Body of pancreas (tissue), 4 donors: ENCODE data around the gene CKMT1A.

ENCODE experiments used
- POLR2A ChIP-seq, 3 donors: fragments of 450-650 bp; IDR thresholded peaks; one replicate each; pipeline ENCODE4 v1.6.1; 2016; ENCODE audit warnings: antibody characterized with exemption in 3 of 3, mild to moderate bottlenecking in 2 of 3
- TF ChIP-seq, protein P1 (sequence below), 7 experiments: fragments of 450-650 bp in 4 of 7; fragments of 200-600 bp in 3 of 7; sonication (generic) in 3 of 7; IDR thresholded peaks; one replicate each; pipeline ENCODE4 v1.5.1; 2016 to 2019; ENCODE audit warnings: antibody characterized with exemption in 7 of 7

DNA sequence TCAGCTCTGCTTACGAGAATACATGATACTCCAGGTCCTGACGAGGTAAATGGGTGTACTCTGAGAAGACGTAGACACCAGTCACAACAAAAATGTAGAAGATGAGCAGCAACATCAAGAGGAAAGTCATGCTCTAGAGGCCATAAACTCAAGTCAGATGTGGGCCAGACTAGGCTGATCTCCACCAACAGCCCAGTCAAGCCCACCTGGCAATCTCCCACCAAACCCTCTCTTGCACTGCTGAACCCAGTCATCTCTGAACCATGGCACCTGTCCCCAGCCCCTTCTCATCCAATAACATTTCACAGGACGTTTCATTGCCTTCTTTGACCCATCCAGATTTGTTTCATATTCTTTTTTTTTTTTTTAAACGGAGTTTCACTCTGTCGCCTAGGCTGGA, 41.8 kb downstream of the CKMT1A start:
- TF ChIP-seq, protein P1, sequence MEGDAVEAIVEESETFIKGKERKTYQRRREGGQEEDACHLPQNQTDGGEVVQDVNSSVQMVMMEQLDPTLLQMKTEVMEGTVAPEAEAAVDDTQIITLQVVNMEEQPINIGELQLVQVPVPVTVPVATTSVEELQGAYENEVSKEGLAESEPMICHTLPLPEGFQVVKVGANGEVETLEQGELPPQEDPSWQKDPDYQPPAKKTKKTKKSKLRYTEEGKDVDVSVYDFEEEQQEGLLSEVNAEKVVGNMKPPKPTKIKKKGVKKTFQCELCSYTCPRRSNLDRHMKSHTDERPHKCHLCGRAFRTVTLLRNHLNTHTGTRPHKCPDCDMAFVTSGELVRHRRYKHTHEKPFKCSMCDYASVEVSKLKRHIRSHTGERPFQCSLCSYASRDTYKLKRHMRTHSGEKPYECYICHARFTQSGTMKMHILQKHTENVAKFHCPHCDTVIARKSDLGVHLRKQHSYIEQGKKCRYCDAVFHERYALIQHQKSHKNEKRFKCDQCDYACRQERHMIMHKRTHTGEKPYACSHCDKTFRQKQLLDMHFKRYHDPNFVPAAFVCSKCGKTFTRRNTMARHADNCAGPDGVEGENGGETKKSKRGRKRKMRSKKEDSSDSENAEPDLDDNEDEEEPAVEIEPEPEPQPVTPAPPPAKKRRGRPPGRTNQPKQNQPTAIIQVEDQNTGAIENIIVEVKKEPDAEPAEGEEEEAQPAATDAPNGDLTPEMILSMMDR (IDR thresholded peaks at IDR 0.05): no peak
- TF ChIP-seq POLR2A (IDR thresholded peaks at IDR 0.05): no peak
